ENCODE data around the gene KCNA10. TPM values are rescaled to one million over a fixed set of nuclear protein-coding genes. Genes with fewer than 3 reads are reported as not detected.

The KCNA10 gene
- total and polyA plus RNA-seq, 2 donors (not counting 1 experiment from before 2014, with no cell fraction given) = not detected

GRCh38 chr1:110544753-110545152 is 25.8 kb upstream of the KCNA10 start:
- Histone ChIP-seq H3K79me2 (ENCODE audit: control insufficient read depth, insufficient read depth, low read length) (no peaks in the 10 kb centered on the region), H3K36me3 (ENCODE audit: control insufficient read depth, insufficient read depth, low read length) (no peaks in the 10 kb centered on the region), H3K27ac (ENCODE audit: insufficient read depth, low read length) (no peak overlapping the region), H2AFZ (ENCODE audit: low read length) (no peak overlapping the region), H3K27me3 (ENCODE audit: control insufficient read depth, insufficient read depth, low read length) (no peaks in the 10 kb centered on the region), H3K4me1 (ENCODE audit: control insufficient read depth, extremely low read depth, insufficient read depth, low read length) (no peaks in the 10 kb centered on the region), H3K4me2 (ENCODE audit: extremely low read depth, insufficient read depth, low read length) (no peak overlapping the region), H4K20me1 (ENCODE audit: control insufficient read depth, extremely low read depth, insufficient read depth, low read length) (no peaks in the 10 kb centered on the region), H3K9ac (ENCODE audit: insufficient read depth, low read length) (no peak overlapping the region), H3K9me3 (ENCODE audit: control insufficient read depth, insufficient read depth, low read depth, low read length) (no peaks in the 10 kb centered on the region), H3K4me3 (replicated peaks in 1 of 4; ENCODE audit: control extremely low read depth in 1 of 4, insufficient read depth in 1 of 4, low read depth in 3 of 4, low read length in 4 of 4) (no peak overlapping the region)
- no peak for TF ChIP-seq CTCF (conservative IDR thresholded peaks at IDR 0.05 in 1 of 2, IDR thresholded peaks at IDR 0.05 in 1 of 2; ENCODE audit: low read depth in 1 of 2, low read length in 2 of 2)
- TF ChIP-seq EZH2 (IDR thresholded peaks at IDR 0.05; ENCODE audit: low read length, missing control alignments) = no peak
- no peak for DNase-seq (ENCODE audit: low read depth in 2 of 2)

- Histone ChIP-seq H3K27ac (ENCODE audit: insufficient read depth, low read length) (no peak overlapping the region), H3K9ac (ENCODE audit: insufficient read depth, low read length) (no peak overlapping the region), H4K20me1 (ENCODE audit: control insufficient read depth, extremely low read depth, insufficient read depth, low read length) (no peaks in the 10 kb centered on the region), H2AFZ (ENCODE audit: low read length) (no peak overlapping the region), H3K4me3 (replicated peaks in 1 of 4; ENCODE audit: control extremely low read depth in 1 of 4, insufficient read depth in 1 of 4, low read depth in 3 of 4, low read length in 4 of 4) (no peak overlapping the region), H3K4me1 (ENCODE audit: control insufficient read depth, extremely low read depth, insufficient read depth, low read length) (no peaks in the 10 kb centered on the region), H3K27me3 (ENCODE audit: control insufficient read depth, insufficient read depth, low read length) (no peaks in the 10 kb centered on the region), H3K4me2 (ENCODE audit: extremely low read depth, insufficient read depth, low read length) (no peak overlapping the region), H3K36me3 (ENCODE audit: control insufficient read depth, insufficient read depth, low read length) (no peaks in the 10 kb centered on the region), H3K79me2 (ENCODE audit: control insufficient read depth, insufficient read depth, low read length) (no peaks in the 10 kb centered on the region), H3K9me3 (ENCODE audit: control insufficient read depth, insufficient read depth, low read depth, low read length) (no peaks in the 10 kb centered on the region)
- peak; percentile 38 to 49 for DNase-seq (ENCODE audit: low read depth in 2 of 2)
- TF ChIP-seq EZH2 (IDR thresholded peaks at IDR 0.05; ENCODE audit: low read length, missing control alignments) (no peak), CTCF (conservative IDR thresholded peaks at IDR 0.05 in 1 of 2, IDR thresholded peaks at IDR 0.05 in 1 of 2; ENCODE audit: low read depth in 1 of 2, low read length in 2 of 2) (no peak)
Observed at GRCh38 chr1:110542725-110543124, 23.8 kb upstream of the KCNA10 start.

GRCh38 chr1:110541906-110542395 is 23.0 kb upstream of the KCNA10 start:
- Histone ChIP-seq H3K79me2 (ENCODE audit: control insufficient read depth, insufficient read depth, low read length) (no peaks in the 10 kb centered on the region), H3K27me3 (ENCODE audit: control insufficient read depth, insufficient read depth, low read length) (no peaks in the 10 kb centered on the region), H3K4me2 (ENCODE audit: extremely low read depth, insufficient read depth, low read length) (no peak overlapping the region), H3K9ac (ENCODE audit: insufficient read depth, low read length) (no peak overlapping the region), H3K36me3 (ENCODE audit: control insufficient read depth, insufficient read depth, low read length) (no peaks in the 10 kb centered on the region), H3K27ac (ENCODE audit: insufficient read depth, low read length) (no peak overlapping the region), H3K9me3 (ENCODE audit: control insufficient read depth, insufficient read depth, low read depth, low read length) (no peaks in the 10 kb centered on the region), H3K4me1 (ENCODE audit: control insufficient read depth, extremely low read depth, insufficient read depth, low read length) (no peaks in the 10 kb centered on the region), H3K4me3 (replicated peaks in 1 of 4; ENCODE audit: control extremely low read depth in 1 of 4, insufficient read depth in 1 of 4, low read depth in 3 of 4, low read length in 4 of 4) (no peak overlapping the region), H2AFZ (ENCODE audit: low read length) (no peak overlapping the region), H4K20me1 (ENCODE audit: control insufficient read depth, extremely low read depth, insufficient read depth, low read length) (no peaks in the 10 kb centered on the region)
- TF ChIP-seq CTCF (conservative IDR thresholded peaks at IDR 0.05 in 1 of 2, IDR thresholded peaks at IDR 0.05 in 1 of 2; ENCODE audit: low read depth in 1 of 2, low read length in 2 of 2) = no peak
- DNase-seq (ENCODE audit: low read depth in 2 of 2) = no peak
